B cell (primary cell): Measurements from ENCODE around the gene WFIKKN2.

Source experiments
- CTCF ChIP-seq: fragments of 200-600 bp; IDR thresholded peaks from one replicate; pipeline ENCODE4 v1.8.0; 2022; ENCODE audit warnings: antibody characterized with exemption, mild to moderate bottlenecking
- EZH2 ChIP-seq: IDR thresholded peaks from 2 replicates; pipeline ENCODE4 v1.6.1; 2012; ENCODE audit warnings: borderline replicate concordance, low read depth, mild to moderate bottlenecking, moderate library complexity, low read length; ENCODE audit not compliant: insufficient read depth, poor library complexity, severe bottlenecking

DNA sequence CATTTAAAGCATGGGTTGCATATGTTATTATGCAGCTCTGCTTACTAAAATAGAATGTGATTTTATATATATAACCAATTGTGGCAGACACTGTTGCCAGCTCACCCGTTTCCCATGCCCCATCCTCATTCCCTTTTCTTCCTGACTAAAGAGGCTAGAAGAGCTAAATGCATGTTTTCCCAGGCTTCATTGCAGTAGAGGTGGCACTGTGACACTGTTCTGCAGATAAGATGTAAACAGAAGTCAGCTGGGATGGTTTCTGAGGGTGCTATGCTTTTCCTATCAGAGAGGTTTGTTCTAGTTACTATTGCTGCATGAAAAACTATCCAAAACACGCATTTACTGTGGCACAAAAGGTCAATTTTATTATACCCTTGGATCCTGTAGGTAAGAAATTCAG, 36.5 kb downstream of the WFIKKN2 start:
- TF ChIP-seq CTCF (no peak), EZH2 (no peak)
